Duodenal mucosa (tissue), 2 donors: ENCODE data around the gene SMC3.
"Not testable (repeated sequence)": the region's sequence is repeated elsewhere in the genome, so short reads cannot be mapped to it uniquely, and the experiment has no call there.

Experiments used
- H3K27ac ChIP-seq: one replicate; pipeline ENCODE4 v1.7.0; 2013; ENCODE audit warnings: low read depth, low read length
- H3K27me3 ChIP-seq, 2 donors: one replicate each; pipeline ENCODE4 v1.7.0; 2013; ENCODE audit warnings: low read length in 2 of 2, control low read depth in 1 of 2; ENCODE audit not compliant: insufficient read depth in 2 of 2, control insufficient read depth in 1 of 2
- H3K36me3 ChIP-seq, 2 donors: one replicate each; pipeline ENCODE4 v1.7.0; 2013; ENCODE audit warnings: low read length in 2 of 2, control low read depth in 1 of 2; ENCODE audit not compliant: insufficient read depth in 2 of 2, control insufficient read depth in 1 of 2
- H3K4me1 ChIP-seq, 2 donors: one replicate each; pipeline ENCODE4 v1.7.0; 2013; ENCODE audit warnings: low read length in 2 of 2, control low read depth in 1 of 2; ENCODE audit not compliant: insufficient read depth in 2 of 2, control insufficient read depth in 1 of 2
- H3K4me3 ChIP-seq, 2 donors: one replicate each; pipeline ENCODE4 v1.7.0; 2013; ENCODE audit warnings: low read length in 2 of 2, low read depth in 1 of 2
- H3K9ac ChIP-seq, 2 donors: one replicate each; pipeline ENCODE4 v1.7.0; 2013; ENCODE audit warnings: low read length in 2 of 2, low read depth in 1 of 2
- H3K9me3 ChIP-seq, 2 donors: one replicate each; pipeline ENCODE4 v1.7.0; 2013; ENCODE audit warnings: low read length in 2 of 2, control low read depth in 1 of 2; ENCODE audit not compliant: control insufficient read depth in 1 of 2

Gene SMC3

DNA sequence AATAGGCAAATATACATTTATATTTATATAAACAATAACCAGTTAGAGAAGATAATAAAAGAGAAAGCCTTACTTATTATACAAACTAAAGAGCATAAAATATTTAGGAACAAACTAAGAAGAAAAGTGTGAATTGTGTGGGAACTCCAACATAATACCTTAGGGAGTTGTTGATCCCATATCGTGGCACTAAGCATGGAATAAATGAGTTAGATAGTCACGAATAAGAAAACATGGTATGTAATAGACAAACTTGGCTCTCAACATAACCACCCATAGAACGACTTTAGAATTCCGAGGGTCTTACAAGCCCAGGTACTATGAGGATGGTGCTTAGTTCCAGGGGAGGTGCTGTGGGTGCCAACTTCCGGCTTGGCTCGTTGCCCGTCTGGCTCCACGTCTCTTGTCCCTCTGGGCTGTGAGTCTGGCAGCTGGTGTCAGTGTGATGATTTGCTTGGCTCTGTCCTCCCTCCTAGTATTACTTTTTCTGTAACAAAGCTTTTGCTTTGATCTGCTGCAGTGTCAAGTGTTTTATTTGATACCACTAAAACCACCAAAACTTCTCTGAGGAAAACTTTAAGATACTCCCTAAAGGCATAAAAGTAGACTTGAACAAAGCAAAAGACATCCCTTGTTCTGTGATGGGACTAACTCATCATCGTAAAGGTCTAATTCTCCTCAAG, 67.2 kb downstream of the SMC3 start:
- Histone ChIP-seq H3K4me1 (no peaks in the 10 kb centered on the region), H3K9ac (no peak overlapping the region), H3K9me3 (no peaks in the 10 kb centered on the region), H3K27ac (no peak overlapping the region), H3K36me3 (no peaks in the 10 kb centered on the region), H3K4me3 (no peak overlapping the region), H3K27me3 (peaks cover 3 to 4% of the 10 kb centered on the region in 2 donors)

DNA sequence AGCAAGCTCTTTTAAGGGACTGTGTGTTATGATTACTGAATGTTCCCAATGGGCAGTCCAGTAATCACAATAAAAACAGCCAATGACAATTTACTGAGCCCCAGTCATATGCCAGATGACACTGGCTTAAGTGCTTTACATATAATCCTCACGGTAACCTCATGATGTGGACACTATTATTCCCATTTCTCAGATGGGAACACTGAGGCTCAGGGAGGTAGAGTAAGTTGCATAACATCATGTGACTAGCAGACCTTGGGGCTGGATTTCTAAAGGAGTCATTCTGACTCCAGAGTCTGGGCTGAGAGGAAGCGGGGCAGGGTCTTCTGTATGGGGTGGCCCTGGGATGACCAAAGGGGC, 69.1 kb downstream of the SMC3 start:
- Histone ChIP-seq H3K27me3 (peaks cover 4 to 12% of the 10 kb centered on the region in 2 donors), H3K9ac (no peak overlapping the region), H3K36me3 (no peaks in the 10 kb centered on the region), H3K27ac (no peak overlapping the region), H3K9me3 (no peaks in the 10 kb centered on the region), H3K4me1 (no peaks in the 10 kb centered on the region), H3K4me3 (no peak overlapping the region)

DNA sequence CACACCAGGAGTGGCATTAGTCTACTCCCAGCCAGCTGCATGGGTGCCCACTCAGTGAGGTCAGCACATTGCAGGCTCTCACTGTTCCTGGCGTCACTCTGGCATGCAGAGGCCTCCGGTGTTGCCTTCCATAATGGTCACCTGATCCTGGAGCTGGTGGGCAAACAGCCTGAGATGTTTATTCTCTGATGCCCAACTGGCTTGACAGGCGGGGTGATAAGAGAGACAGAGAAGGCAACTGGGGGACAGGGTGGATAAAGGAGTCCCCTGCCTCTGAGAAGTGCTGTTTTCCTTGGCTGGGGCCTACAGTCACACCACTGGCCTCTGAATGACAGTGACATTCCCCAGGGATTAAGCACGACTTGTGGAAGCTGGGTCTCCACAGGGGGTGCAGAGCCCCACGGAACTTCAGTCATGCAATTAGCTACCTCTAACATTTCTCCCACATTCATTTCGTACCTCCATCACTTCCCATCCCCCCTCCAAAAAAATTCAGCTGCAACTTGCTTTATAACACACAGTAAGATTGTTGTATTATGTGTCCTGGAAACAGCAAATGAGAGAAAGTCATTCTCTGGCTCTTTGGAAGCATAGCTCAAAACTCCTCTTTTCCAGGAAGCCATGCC, 69.5 kb downstream of the SMC3 start:
- Histone ChIP-seq H3K4me1 (no peaks in the 10 kb centered on the region), H3K36me3 (no peaks in the 10 kb centered on the region), H3K9me3 (no peaks in the 10 kb centered on the region), H3K4me3 (no peak overlapping the region), H3K9ac (no peak overlapping the region), H3K27me3 (peaks cover 7 to 17% of the 10 kb centered on the region in 2 donors), H3K27ac (no peak overlapping the region)

DNA sequence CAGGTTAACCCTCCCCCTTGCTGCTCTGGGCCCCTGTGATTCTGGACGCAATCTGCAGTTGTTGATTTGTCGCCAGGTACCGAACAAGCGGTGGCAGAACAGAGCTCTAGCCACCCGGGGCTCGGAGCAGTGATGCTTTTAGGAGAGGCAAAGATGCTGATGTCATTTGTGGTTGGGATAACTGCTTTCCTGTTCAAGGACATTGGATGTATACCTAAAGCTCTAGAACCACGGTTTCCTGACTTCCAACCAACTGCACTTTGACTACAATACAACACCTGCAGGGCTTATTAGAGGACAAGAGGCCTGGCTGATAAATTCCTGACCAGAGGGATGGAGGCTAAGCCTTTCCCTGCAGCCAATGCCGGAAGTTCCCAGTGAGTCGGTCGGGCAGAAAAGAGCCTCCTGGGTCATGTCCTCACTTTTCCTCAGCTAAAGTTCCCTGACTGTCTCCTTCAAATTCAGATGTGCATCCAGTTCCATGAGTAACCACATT, 70.1 kb downstream of the SMC3 start:
- H3K9ac ChIP-seq: no peak overlapping the region
- H3K4me3 ChIP-seq: no peak overlapping the region
- no peak overlapping the region for H3K27ac ChIP-seq
- no peaks in the 10 kb centered on the region for H3K36me3 ChIP-seq
- H3K9me3 ChIP-seq: no peaks in the 10 kb centered on the region
- H3K4me1 ChIP-seq: no peaks in the 10 kb centered on the region
- peaks cover 13 to 23% of the 10 kb centered on the region in 2 donors for H3K27me3 ChIP-seq

DNA sequence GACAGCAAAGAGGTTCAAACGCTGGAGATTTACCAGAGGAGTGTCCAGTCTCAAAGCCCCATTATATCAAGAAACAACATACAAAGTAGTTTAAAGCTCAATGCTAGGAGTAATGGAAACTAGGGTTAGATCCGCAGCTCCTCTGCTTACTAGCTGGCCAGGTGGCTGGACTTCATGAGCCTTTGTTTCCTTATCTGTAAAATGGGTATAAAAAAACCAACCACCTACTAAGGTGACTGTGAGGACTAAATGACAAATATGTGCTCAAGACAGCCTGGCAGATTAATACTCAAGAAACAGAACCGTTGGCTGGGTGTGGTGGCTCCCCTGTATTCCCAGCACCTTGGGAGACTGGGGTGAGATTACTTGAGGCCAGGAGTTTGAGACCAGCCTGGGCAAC, 70.8 kb downstream of the SMC3 start:
- H3K27ac ChIP-seq: no peak overlapping the region
- H3K9me3 ChIP-seq: no peaks in the 10 kb centered on the region
- H3K4me1 ChIP-seq: peaks cover 0 to 4% of the 10 kb centered on the region in 2 donors
- H3K27me3 ChIP-seq: peaks cover 20 to 30% of the 10 kb centered on the region in 2 donors
- no peaks in the 10 kb centered on the region for H3K36me3 ChIP-seq
- no peak overlapping the region for H3K9ac ChIP-seq
- H3K4me3 ChIP-seq: no peak overlapping the region

DNA sequence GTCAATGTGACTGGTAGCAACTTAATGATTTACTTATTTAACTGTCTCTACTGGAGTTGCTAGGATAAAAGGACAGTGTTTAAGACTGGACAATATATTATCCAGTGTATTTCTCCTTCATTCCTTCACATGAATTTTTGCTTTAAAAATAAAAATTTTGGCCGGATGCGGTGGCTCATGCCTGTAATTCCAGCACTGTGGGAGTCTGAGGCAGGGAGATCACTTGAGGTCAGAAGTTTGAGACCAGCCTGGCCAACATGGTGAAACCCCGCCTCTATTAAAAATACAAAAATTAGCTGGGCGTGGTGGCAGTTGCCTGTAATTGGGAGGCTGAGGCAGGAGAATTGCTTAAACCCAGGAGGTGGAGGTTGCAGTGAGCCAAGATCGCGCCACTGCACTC, 71.6 kb downstream of the SMC3 start:
- H3K27ac ChIP-seq, H3K4me1 ChIP-seq, H3K4me3 ChIP-seq, H3K9me3 ChIP-seq, H3K9ac ChIP-seq, H3K36me3 ChIP-seq: not testable (repeated sequence)
- peaks cover 26 to 37% of the 10 kb centered on the region in 2 donors for H3K27me3 ChIP-seq

DNA sequence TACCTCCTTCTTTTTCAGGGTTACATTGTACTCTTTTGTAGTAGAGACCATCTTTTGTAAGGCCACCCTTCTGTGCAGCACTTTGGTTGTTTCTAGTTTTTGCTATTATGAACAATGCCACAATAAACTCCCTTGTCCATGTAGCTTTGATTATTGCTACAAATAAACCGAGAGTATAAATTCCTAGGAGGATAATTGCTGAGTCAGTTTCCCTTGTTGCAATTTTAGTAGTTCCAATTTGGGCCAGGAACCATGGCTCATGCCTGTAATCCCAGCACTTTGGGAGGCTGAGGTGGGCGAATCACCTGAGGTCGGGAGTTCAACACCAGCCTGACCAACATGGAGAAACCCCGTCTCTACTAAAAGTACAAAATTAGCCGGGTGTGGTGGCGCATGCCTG, 72.4 kb downstream of the SMC3 start:
- not testable (repeated sequence) for H3K36me3 ChIP-seq, H3K9me3 ChIP-seq, H3K9ac ChIP-seq, H3K4me3 ChIP-seq, H3K27ac ChIP-seq, H3K4me1 ChIP-seq
- H3K27me3 ChIP-seq: peaks cover 33 to 44% of the 10 kb centered on the region in 2 donors

DNA sequence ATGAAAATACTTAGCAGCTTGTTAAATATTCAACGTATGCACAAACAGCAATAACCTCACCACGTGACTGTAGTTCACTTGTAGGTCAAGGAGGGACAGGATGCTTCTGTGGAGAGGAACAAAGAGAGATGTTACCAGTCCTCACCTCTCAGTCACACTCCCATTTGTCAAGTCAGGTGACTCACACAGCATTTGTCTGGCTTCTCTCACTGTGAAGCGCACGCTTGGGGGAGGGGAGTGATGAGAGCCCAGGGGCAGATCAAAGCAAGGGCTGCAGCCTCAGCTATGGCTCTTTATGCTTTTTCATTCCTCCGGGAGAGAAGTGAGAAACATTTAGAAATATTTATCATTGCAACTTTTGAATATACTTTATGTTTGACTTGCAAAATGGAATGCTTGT, 73.8 kb downstream of the SMC3 start:
- peaks cover 40 to 53% of the 10 kb centered on the region in 2 donors for H3K27me3 ChIP-seq
- no peaks in the 10 kb centered on the region for H3K9me3 ChIP-seq
- H3K36me3 ChIP-seq: no peaks in the 10 kb centered on the region
- no peak overlapping the region for H3K9ac ChIP-seq
- H3K27ac ChIP-seq: no peak overlapping the region
- peaks cover 0 to 4% of the 10 kb centered on the region in 2 donors for H3K4me1 ChIP-seq
- H3K4me3 ChIP-seq: no peak overlapping the region

DNA sequence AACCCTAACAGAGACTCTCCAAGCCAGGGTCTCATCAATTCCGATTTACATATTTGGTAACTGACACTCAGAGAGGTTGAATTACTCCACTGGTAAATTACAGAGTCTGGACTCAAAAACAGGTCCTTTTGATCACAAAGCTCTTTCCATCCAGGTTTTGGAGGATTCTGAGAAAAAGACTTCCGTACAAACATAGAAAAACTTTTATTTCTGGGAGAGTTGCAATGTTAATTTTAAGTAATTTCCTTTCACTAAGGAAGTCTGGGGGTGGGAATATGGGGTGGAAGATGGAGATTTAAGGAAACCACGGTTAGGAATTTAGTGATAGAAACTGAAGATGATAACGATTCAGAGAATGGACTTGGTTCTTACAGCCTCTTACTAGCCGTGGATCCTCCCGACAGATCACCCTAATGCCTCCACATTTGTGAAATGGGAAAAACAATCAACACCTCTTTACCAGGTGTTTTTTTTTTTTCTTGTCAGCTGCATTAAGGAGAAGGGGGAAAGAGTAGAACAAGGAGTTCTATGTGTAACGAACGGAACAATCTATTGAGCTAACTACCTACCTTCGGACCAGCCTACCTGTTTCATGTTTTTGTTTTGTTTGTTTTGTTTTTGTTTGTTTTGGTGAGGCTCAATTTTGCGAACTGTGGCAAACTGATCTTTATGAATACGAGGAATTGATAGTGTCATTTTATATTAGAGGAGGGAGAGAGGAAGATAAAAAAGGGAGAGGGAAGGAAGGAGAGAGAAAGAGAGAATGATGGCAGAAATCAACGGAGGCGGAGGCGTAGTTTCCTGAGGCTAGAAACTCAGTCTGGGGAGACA, 74.9 kb downstream of the SMC3 start:
- H3K27me3 ChIP-seq: peaks cover 49 to 63% of the 10 kb centered on the region in 2 donors
- H3K36me3 ChIP-seq: no peaks in the 10 kb centered on the region
- peaks cover 0 to 4% of the 10 kb centered on the region in 2 donors for H3K4me1 ChIP-seq
- H3K9ac ChIP-seq: no peak overlapping the region
- no peaks in the 10 kb centered on the region for H3K9me3 ChIP-seq
- no peak overlapping the region for H3K27ac ChIP-seq
- H3K4me3 ChIP-seq: no peak overlapping the region

DNA sequence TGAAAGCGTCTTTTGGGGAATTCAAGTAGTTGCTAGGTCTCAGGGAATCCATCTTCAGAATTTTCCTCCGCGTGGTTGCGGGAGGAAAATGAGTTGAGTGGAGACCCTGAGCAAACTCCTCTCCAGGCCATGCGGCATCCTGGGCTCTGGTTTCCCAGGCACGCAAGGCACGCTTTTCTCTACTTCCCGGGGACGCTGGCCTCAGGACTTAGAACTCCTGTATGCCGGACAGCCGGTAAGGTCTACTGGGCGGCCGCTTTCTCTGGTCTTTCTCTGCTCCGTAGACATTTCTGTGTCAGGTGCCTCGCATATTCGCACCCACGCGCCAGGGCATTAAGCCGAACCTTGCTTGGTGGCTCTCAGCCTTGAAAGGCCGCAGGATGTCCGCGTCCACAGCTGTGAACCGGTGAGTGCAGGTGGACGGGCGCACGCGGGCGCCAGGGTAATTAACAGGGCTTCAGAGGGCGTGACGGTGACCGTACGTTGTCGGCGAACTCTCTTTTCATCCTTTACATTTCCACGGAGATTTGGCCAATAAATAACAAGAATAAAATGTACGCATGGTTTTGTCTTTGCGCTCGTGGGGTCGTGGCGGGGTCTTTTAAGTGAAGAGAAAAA, 75.6 kb downstream of the SMC3 start:
- Histone ChIP-seq H3K9ac (no peak overlapping the region), H3K27ac (no peak overlapping the region)

More for the DNA sequence above, 75.6 kb downstream of the SMC3 start:
- no peaks in the 10 kb centered on the region for H3K36me3 ChIP-seq
- H3K9me3 ChIP-seq: no peaks in the 10 kb centered on the region
- H3K4me1 ChIP-seq: peaks cover 0 to 4% of the 10 kb centered on the region in 2 donors
- peaks cover 54 to 63% of the 10 kb centered on the region in 2 donors for H3K27me3 ChIP-seq
- peak overlapping the region; percentile 61 to 67 for H3K4me3 ChIP-seq
